Kidney tubule cell (primary cell): Measurements from ENCODE around the gene ZNF366.

Source experiments
- DNase-seq: peaks from one replicate; pipeline ENCODE4 v3.0.0-alpha.2; 2018; ENCODE audit warnings: low spot score

ZNF366 gene

DNA sequence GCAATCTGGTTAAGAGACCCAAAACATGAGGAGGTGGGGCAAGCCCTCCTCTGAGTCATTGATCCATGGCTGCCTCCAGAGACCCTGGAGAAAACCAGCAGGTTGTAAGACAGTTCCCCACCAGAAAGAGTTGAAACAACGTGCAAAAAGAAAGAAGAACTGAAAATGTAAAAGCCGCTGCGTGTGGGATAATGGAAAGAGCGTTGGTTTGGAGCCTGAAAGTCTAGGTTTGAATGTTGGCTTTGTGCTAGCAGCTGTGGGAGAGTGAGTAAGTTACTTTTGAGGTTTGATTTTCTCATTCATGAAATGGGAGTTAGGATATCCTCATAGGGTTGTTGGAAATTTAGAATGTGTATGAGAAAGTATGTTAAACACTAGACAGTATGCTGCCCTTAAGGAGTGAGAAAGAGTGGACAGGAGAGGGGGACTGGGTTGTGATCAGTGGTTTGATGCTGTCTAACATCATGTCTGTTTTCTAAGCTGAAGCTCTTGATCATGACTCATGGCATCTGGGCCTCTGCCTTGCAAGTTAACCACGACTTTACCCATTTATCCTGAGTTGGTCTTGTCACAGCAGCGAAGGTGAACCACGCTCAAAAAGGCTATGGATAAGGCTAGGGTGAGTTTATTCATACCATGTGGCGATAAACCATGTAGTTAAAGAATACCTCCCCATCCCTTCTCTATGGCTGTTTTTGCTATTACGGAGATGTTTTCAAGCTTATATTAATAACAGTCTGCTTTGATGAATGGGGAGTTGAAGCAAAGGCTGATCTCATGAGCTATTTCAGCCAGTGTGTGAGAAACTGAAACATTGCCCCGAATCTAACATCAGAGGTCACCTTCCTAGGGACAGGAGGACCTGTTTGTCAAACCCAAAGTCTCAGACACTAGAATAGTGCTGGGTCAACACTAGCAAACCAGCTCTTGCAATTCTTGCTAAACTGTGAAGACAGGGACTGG, 41.3 kb downstream of the ZNF366 start:
- DNase-seq: peak; percentile 70

DNA sequence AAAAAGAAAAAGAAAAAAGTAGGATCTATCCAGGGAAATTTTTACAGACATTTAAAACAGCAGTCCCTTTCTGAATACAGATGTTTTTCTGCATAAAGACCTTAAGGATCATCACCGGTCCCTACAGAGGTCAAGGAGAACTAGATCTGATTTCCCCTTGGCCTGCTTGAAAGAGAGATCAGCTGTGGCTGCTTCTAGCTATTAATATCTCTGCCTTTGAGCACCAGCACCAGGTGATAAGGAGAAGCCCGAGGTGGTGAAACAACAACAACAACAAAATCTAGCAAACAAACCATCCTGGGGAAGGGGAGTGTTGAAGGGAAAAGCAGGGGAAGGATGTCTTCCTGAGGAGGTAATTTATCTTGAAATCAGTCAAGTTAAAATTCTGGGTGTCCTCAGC, 42.1 kb downstream of the ZNF366 start:
- no peak for DNase-seq

DNA sequence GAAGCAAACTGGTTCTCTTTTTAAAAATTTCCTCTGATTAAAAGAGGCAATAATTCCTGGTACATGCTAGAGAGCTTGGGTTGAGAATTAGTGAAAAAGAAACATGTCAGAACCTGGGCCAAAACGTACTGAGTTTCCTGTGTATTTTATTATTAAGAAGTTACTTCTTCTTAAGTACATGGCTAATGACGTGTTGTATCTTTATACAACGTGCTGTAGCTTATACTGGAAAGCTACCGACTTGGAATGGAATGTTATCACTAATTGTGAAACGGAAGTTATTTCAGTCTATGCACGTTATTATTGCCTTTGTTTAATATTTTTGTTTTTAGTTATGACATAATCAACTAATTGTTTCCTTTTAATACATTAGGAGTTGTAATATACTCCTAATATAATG, 43.1 kb downstream of the ZNF366 start:
- DNase-seq: no peak

DNA sequence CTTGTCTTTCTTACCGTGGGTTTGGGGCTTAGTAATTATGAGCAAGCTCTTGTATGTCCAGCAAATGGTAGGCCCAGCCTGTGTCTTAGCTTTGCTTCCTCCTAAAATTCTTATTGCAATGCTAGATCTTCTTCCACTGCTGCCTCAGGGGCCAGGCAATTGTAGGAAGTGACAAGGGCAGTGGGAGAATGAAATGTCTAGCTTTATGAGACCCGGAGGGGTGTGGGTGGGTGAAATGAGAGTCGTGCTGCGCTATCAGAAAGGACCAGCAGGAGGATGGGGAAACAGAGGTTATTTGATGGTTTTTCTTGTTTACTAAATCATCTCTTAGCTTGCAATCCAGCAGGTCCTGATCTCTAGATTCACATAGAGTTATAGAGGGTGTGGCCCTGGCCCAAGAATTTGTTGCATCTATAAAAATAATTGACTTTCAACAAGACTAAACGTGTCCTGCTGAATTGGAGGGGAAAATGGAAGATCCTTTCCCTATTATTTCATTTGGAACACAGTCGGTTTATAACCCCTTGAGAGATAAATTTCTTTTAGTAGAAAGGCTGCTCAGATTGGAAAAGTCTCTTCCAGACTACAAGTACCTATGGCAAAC, 43.7 kb downstream of the ZNF366 start:
- no peak for DNase-seq

- no peak for DNase-seq
Observed at GRCh38 chr5:72460413-72460812, 46.8 kb downstream of the ZNF366 start.

- DNase-seq: no peak
Observed at GRCh38 chr5:72459913-72460312, 47.3 kb downstream of the ZNF366 start.

GRCh38 chr5:72459089-72459661, 48.0 kb downstream of the ZNF366 start:
- DNase-seq: no peak

DNA sequence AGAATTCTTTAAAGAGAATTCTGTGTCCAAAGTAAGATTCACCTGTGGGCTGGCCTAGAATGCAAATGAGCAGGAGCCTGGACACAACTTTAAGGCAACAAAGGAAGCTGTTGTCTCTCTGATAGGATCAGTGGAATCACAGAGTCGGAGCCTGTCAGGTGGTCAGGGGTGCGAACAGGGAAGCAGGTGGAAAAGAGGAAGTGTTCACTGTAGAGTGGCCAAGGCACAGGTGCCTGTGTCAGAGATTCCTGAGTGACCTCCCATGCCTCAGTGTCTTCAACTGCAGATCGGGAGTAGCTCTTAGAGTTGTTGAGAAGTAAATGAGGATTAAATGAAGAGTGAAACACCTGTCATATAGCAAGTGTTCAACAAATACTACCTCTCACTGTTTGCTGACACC, 48.8 kb downstream of the ZNF366 start:
- no peak for DNase-seq

DNA sequence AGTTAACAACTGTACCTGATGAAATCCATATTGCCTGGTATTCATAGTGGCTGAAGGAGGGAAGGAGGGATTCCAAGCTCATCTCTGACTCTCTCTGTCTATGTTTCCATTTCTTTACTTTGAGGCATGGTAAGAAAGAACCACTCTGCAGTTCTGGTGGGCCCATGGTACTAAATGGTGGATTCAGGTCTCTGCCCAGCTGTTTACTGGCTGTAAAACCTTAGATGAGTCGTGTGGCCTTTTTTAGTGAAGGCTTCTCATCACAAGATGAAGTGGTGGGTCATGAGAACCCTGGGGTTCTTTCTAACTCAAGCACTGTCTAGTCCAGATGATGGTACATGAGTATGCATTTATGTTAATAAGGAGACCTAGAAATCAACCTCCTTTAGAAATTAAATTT, 49.7 kb downstream of the ZNF366 start:
- no peak for DNase-seq

- no peak for DNase-seq
Observed at GRCh38 chr5:72456391-72457074, 50.7 kb downstream of the ZNF366 start.

- no peak for DNase-seq
Observed at GRCh38 chr5:72455476-72455875, 51.7 kb downstream of the ZNF366 start.

GRCh38 chr5:72454996-72455395, 52.2 kb downstream of the ZNF366 start:
- DNase-seq: no peak

DNA sequence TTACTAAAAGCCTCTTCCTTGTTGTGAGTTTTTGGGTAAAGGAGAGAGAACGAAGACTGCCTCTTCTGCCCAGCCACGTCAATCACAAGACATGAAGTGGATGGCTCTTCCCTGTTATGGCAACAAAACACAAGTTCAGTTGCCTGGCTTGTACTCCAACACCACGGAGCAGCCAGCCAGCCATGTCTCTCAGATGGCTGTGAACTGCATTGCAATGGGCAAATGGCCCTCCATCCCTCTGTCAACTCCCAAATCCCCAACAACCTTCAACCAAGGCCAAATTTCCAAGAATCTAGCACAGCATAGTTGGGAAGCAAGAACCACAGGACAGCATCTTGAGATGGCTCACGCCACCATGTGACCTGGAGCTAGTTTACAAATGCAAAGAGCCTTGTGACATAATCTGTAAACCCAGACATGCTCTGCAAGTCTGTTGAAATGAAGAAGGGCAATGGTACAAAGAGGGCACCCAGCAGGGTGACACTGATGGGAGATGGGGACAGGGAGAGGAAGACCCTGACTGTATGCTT, 53.9 kb downstream of the ZNF366 start:
- peak; percentile 15 for DNase-seq

DNA sequence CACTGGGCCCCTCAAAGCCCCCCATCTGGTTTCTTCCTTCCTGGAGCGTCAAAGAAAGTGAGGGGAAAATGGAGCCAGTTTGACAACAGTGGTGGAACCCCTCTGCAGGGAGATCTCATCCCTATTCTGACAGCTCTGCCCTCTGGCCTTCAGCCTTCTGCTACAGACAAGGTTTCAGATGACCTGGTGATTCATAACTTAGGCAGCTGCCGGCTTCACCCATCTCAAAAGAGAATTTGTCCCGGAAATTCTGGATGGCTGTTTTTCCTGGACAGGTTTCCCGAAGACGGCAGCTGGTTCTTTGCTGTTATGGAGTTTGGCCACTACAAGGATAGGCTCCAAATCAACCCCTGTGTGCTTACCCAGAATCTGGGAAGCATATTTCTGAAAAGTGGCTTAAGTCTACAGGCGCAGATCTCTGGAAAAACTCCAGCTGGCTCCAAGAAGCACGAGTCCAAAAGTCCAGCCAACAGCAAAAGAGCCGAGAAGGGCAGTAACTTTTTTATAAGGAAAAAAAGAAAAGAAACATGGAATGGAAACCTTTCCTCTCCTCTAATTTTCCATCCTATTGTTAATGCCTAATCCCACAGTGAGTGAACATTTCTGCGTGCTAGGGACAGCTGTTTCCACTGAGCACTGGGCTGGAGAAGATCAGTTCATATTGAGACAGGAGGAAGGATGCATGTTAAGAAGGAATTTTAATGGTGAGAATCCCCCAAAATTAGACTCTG, 54.5 kb downstream of the ZNF366 start:
- DNase-seq: peak; percentile 75

DNA sequence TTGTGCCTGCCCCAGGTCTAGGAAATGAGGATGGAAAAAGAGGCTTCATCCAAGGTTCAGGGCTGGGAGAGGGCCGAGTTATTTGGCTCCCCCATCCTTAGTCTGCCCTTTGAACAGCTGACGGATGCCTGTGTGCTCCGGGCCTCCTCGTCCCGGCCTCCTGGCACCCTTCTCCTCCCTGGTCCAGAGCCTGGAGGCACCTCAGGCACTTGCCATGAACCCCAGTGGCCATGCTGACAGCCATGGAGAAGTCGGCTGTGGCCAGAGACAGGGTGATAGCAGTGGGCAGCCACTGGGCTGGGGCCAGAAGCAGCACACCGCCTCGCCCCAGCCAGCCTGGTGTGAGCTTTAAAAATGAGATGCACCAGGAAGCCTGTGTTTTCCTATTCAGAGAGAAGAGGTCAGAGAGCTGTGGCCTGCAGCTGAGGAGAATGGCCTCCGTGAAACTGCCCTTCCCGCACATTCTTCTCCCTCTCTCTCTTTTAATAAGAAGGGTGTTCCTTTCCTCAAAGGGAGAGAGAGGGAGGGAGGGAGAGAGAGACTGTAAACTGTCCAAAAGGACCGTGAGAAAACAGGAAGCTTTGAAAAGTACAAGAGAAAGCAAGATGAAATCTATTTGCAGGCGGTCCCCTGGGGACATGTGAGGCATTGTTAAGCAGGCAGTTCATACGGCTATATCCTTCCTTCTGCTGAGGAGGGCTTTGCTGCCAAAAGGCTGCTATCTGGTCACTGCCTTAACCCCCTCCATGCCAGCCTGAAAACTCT, 55.3 kb downstream of the ZNF366 start:
- DNase-seq: peak; percentile 18

GRCh38 chr5:72448368-72448767, 58.8 kb downstream of the ZNF366 start:
- no peak for DNase-seq

DNA sequence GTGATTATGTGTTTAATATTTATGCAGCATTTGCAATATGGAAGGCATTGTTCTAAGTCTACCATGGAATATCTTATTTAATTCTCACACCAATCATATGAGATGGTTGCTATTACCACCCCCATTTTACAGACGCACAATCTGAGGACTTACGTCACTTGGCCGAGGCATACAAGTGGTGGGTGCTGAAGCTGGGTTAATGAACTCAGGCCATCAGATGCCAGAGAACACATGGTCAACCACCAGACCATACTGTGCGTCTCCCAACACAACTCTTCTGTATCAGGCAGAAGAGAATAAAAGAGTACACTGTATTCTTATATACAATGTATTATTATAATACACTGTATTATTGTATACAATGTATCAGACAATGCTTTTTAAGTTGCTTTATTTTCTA, 59.5 kb downstream of the ZNF366 start:
- DNase-seq: no peak

DNA sequence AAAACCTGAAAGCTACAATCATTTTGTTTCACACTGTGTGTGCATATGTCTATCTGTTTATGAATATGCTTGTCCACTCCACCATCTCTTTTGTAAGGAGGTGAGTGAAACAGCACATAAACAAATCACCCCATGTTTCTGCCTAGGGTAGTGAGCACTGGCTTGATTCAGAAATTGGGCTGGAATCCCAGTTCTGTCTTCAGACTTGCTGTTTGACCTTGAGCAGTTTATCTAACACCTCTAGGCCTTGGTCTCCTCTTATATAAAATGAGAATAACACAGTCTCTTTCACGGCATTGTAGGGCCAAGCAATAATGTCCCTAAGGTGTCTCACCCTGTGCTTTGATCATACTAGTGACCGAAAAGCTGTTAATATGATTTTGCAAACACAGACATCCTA, 61.2 kb downstream of the ZNF366 start:
- no peak for DNase-seq

DNA sequence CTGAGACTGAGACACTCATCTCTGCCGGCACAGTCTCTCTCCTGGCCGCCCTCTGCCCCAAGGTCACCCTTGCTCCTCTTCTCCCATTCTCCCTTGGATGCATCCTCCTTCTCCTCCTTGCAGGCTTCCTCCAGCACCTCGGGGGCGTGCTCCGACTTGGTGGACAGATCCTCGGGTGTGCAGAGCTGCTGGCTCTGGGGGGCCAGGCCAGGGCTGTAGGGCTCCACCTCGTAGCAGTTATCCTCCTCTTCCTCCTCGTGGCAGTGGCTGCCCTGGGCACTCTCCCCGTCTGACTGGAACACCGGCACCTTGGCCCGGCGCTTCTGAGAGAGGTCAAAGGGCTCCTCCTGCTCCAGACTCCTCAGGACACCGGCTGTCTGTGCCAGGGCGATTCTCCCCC, 63.3 kb downstream of the ZNF366 start:
- DNase-seq: no peak

DNA sequence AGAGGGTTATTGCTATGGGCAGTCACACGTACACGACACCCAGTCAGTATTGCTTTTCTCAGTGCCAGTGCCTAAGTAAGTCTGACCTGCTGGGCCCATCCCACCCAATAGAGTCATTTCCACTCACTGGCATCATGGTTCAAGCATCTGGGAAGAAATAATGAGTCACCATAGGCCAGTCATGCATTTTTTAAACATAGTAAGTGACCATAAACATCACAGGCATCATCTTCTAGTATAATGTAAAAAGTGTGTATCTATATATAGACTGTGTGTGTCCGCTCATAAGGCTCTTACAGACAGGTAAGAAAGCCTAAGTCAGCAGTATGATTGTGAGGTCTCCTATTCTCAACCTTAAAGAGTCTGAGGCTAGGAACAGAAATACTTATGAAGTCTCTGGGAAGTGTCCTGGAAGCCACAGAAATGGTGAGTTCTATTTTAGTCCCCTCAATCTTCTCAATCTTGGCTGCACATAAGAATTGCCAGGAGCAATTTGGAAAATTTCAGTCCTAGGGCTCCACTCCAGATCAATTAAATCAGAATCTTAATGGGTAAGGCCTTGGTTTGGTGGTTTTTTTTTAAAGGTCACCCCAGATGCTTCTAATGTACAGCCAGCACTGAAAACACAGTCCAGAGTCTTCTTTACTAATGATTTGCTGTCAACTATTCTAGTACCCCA, 65.2 kb downstream of the ZNF366 start:
- DNase-seq: peak; percentile 94
